ENCODE results near the gene FLII. TPM values are rescaled to one million over a fixed set of nuclear protein-coding genes. Genes with fewer than 3 reads are reported as not detected.

FLII gene
- total RNA-seq, 1 experiment from 2014 or later, result 430 TPM

DNA sequence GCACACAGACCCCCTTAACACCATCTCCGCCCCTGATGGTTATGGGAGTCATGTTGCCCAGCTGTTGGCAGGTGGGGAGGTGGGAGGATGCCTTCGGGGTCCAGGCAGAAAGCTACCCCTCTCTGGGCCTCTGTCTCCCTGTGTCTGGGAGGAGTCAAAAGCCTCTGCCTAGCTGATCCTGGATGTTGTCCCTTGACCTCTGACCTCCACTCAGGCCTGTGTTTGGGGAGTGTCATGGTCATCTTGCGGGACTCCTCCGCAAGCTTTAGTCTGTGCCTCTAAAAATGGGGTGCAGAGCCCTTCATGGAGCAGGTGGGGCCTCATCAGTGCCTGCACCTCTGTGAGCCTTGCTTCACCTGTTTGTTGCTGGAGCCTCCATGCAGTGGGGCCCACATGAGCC is 29.3 kb downstream of the FLII start:
- peaks cover 11% of the 10 kb centered on the region for H3K4me1 ChIP-seq (replicated peaks; ENCODE audit: insufficient read depth)
- no peaks in the 10 kb centered on the region for H3K36me3 ChIP-seq (ENCODE audit: low read depth)
- H3K4me3 ChIP-seq, result no peak overlapping the region
- H3K79me2 ChIP-seq (ENCODE audit: low read depth), result peaks cover 13% of the 10 kb centered on the region
- H3K9me3 ChIP-seq (ENCODE audit: insufficient read depth, low read depth), result no peaks in the 10 kb centered on the region
- BruUV-seq (replicated peaks), result no TSS peak
- H3K27ac ChIP-seq, result no peak overlapping the region
- no peaks in the 10 kb centered on the region for H3K9me2 ChIP-seq (ENCODE audit: insufficient read depth)
- no peaks in the 10 kb centered on the region for H3K27me3 ChIP-seq (ENCODE audit: insufficient read depth, low read depth)
- ChIA-PET POLR2A (ENCODE audit: unreplicated experiment) (interaction anchor here (0.6 kb wide), 1 partner anchor 103 kb away, joined by 20 read pairs; no protein-coding TSS in a partner anchor), CTCF (no interaction called here)
- H3K4me2 ChIP-seq, result no peak overlapping the region
- H4K20me1 ChIP-seq (ENCODE audit: insufficient read depth), result 0 out of 2 replicates have a peak, but pooled peaks cover 3% of the 10 kb centered on the region
- H3F3A ChIP-seq (ENCODE audit: insufficient read depth, low read depth), result no peaks in the 10 kb centered on the region
- no peak overlapping the region for H2AFZ ChIP-seq
- TF ChIP-seq EZH2 (IDR thresholded peaks at IDR 0.05; ENCODE audit: low read depth), result no peak
- TF ChIP-seq, protein P1, sequence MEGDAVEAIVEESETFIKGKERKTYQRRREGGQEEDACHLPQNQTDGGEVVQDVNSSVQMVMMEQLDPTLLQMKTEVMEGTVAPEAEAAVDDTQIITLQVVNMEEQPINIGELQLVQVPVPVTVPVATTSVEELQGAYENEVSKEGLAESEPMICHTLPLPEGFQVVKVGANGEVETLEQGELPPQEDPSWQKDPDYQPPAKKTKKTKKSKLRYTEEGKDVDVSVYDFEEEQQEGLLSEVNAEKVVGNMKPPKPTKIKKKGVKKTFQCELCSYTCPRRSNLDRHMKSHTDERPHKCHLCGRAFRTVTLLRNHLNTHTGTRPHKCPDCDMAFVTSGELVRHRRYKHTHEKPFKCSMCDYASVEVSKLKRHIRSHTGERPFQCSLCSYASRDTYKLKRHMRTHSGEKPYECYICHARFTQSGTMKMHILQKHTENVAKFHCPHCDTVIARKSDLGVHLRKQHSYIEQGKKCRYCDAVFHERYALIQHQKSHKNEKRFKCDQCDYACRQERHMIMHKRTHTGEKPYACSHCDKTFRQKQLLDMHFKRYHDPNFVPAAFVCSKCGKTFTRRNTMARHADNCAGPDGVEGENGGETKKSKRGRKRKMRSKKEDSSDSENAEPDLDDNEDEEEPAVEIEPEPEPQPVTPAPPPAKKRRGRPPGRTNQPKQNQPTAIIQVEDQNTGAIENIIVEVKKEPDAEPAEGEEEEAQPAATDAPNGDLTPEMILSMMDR (conservative IDR thresholded peaks at IDR 0.05), result no peak
- intact Hi-C loops (cut with micrococcal nuclease; ENCODE audit: unreplicated experiment), result loop anchor here (10.0 kb wide), 1 partner anchor 86 kb away; the partner anchor contains the start of genes SMCR8 and TOP3A
- DNase-seq, result no peak

DNA sequence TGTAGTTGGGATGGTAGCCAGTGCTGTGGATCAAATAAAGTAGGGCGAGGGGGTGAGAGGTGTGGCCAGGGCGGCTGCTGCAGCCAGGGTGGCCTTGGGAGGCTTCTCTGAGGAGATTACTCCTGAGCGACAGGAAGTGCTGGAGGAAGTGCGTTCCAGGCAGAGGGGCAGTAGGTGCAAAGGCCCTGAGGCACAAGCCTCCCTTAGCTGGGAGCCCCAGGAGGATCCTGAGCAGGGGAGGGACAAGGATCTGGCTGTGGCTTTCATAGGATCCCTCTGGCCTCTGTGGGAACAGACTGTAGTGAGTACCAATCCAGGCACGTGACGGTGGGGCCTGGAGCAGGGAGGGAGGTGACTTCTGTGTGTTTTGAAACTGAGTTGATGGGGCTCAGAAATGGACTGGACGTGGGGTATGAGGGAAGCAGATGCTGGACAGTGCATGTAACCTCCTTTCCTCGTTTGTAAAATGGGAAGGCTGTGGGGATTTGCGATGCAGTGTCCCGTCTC is 30.3 kb downstream of the FLII start:
- H3K27ac ChIP-seq, result no peak overlapping the region
- H3K4me1 ChIP-seq (replicated peaks; ENCODE audit: insufficient read depth), result peaks cover 11% of the 10 kb centered on the region
- ChIA-PET POLR2A (ENCODE audit: unreplicated experiment) (interaction anchor here (0.6 kb wide), 2 partner anchors 13 to 40 kb away, joined by 3 to 5 read pairs; no protein-coding TSS in a partner anchor), CTCF (no interaction called here)
- DNase-seq, result no peak
- peaks cover 13% of the 10 kb centered on the region for H3K79me2 ChIP-seq (ENCODE audit: low read depth)
- no peaks in the 10 kb centered on the region for H3K36me3 ChIP-seq (ENCODE audit: low read depth)
- H3K9me3 ChIP-seq (ENCODE audit: insufficient read depth, low read depth), result no peaks in the 10 kb centered on the region
- H3K9me2 ChIP-seq (ENCODE audit: insufficient read depth), result no peaks in the 10 kb centered on the region
- no peaks in the 10 kb centered on the region for H3F3A ChIP-seq (ENCODE audit: insufficient read depth, low read depth)
- H2AFZ ChIP-seq, result no peak overlapping the region
- H4K20me1 ChIP-seq (ENCODE audit: insufficient read depth), result 0 out of 2 replicates have a peak, but pooled peaks cover 3% of the 10 kb centered on the region
- no peak overlapping the region for H3K4me2 ChIP-seq
- intact Hi-C loops (cut with micrococcal nuclease; ENCODE audit: unreplicated experiment), result loop anchor here (10.0 kb wide), 1 partner anchor 87 kb away; the partner anchor contains the start of genes SMCR8 and TOP3A
- TF ChIP-seq, protein P1 (conservative IDR thresholded peaks at IDR 0.05), result no peak
- TF ChIP-seq EZH2 (IDR thresholded peaks at IDR 0.05; ENCODE audit: low read depth), result no peak
- no TSS peak for BruUV-seq (replicated peaks)
- no peaks in the 10 kb centered on the region for H3K27me3 ChIP-seq (ENCODE audit: insufficient read depth, low read depth)
- H3K4me3 ChIP-seq, result no peak overlapping the region

DNA sequence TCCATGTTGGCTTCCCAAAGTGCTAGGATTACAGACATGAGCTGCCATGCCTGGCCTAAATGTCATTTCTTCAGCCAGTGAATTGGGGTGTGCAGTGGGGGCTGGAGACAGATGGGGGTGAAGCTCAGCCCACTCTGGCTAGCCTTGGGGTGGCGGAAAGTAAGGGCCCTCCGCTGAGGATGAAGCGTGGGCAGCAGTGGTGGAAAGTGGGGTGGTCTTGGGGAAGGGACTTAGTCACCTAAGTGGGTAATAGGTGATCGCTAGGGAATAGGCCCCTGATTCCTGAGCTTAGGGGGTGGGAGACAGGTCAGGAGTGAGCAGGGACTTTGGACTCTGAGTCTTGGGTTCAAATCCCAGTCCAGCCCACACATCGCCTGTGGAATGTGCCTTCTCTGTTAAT is 30.9 kb downstream of the FLII start:
- Histone ChIP-seq H4K20me1 (ENCODE audit: insufficient read depth) (0 out of 2 replicates have a peak, but pooled peaks cover 3% of the 10 kb centered on the region), H3K27me3 (ENCODE audit: insufficient read depth, low read depth) (no peaks in the 10 kb centered on the region), H2AFZ (no peak overlapping the region), H3K4me2 (no peak overlapping the region), H3K79me2 (ENCODE audit: low read depth) (peaks cover 13% of the 10 kb centered on the region), H3K9me2 (ENCODE audit: insufficient read depth) (no peaks in the 10 kb centered on the region), H3K4me1 (replicated peaks; ENCODE audit: insufficient read depth) (peaks cover 11% of the 10 kb centered on the region), H3F3A (ENCODE audit: insufficient read depth, low read depth) (no peaks in the 10 kb centered on the region), H3K27ac (no peak overlapping the region), H3K36me3 (ENCODE audit: low read depth) (no peaks in the 10 kb centered on the region), H3K9me3 (ENCODE audit: insufficient read depth, low read depth) (no peaks in the 10 kb centered on the region), H3K4me3 (no peak overlapping the region)
- POLR2A ChIA-PET (ENCODE audit: unreplicated experiment), result interaction anchor here (0.6 kb wide), 1 partner anchor 39 kb away, joined by 5 read pairs; no protein-coding TSS in a partner anchor
- intact Hi-C loops (cut with micrococcal nuclease; ENCODE audit: unreplicated experiment), result loop anchor here (10.0 kb wide), 1 partner anchor 87 kb away; the partner anchor contains the start of genes SMCR8 and TOP3A
- BruUV-seq (replicated peaks), result no TSS peak
- CTCF ChIA-PET, result no interaction called here
- DNase-seq, result no peak
- TF ChIP-seq, protein P1 (conservative IDR thresholded peaks at IDR 0.05), result no peak
